Vagina (tissue), 2 donors: ENCODE results near the gene TBXA2R.

Source experiments
- CTCF ChIP-seq, 3 experiments: fragments of 450-650 bp in 2 of 3; fragments of 200-600 bp in 1 of 3; sonication (generic) in 1 of 3; IDR thresholded peaks; one replicate each; pipeline ENCODE4 v1.5.1; 2017 to 2019; ENCODE audit warnings: antibody characterized with exemption in 3 of 3, mild to moderate bottlenecking in 2 of 3, moderate library complexity in 2 of 3
- POLR2A ChIP-seq, 2 donors: fragments of 450-650 bp; IDR thresholded peaks; one replicate each; pipeline ENCODE4 v1.6.1; 2017; ENCODE audit warnings: antibody characterized with exemption in 2 of 2, mild to moderate bottlenecking in 2 of 2, moderate library complexity in 2 of 2
- POLR2AphosphoS5 ChIP-seq, 2 donors: sonication (generic); formaldehyde crosslinking; IDR thresholded peaks; one replicate each; pipeline ENCODE4 v1.9.0; 2017; ENCODE audit warnings: antibody characterized with exemption in 2 of 2, mild to moderate bottlenecking in 2 of 2, low read depth in 1 of 2; ENCODE audit not compliant: insufficient read depth in 1 of 2

GRCh38 chr19:3645726-3646125 lies 39.1 kb upstream of the TBXA2R start:
- no peak for TF ChIP-seq CTCF (IDR thresholded peaks at IDR 0.05)
- TF ChIP-seq POLR2A (IDR thresholded peaks at IDR 0.05): no peak
- no peak for TF ChIP-seq POLR2AphosphoS5 (IDR thresholded peaks at IDR 0.05; ENCODE audit: insufficient read depth in 1 of 2, low read depth in 1 of 2)
